H9 (cell line): ENCODE results near the gene CCNYL1. TPM values are rescaled to one million over a fixed set of nuclear protein-coding genes. Genes with fewer than 3 reads are reported as not detected.

Experiments
- DNase-seq: peaks from one replicate; pipeline ENCODE4 v3.0.0-alpha.2; 2017
- H2AFZ ChIP-seq: one replicate; pipeline ENCODE4 v1.6.1; 2013; ENCODE audit warnings: mild to moderate bottlenecking, low read length, control low read depth, moderate library complexity
- H2AK5ac ChIP-seq: 2 replicates; pipeline ENCODE4 v1.6.1; 2013; ENCODE audit warnings: low read length, control low read depth, mixed read lengths; ENCODE audit not compliant: insufficient read length
- H2BK120ac ChIP-seq: one replicate; pipeline ENCODE4 v1.6.1; 2013; ENCODE audit warnings: low read depth, mild to moderate bottlenecking, low read length, control low read depth, inconsistent platforms; ENCODE audit not compliant: poor library complexity, severe bottlenecking
- H2BK12ac ChIP-seq: 2 replicates; pipeline ENCODE4 v1.6.1; 2013; ENCODE audit warnings: low read length, control low read depth, mixed read lengths, low read depth; ENCODE audit not compliant: insufficient read length
- H2BK15ac ChIP-seq: 2 replicates; pipeline ENCODE4 v1.6.1; 2013; ENCODE audit warnings: low read depth, low read length, control low read depth
- H2BK20ac ChIP-seq: one replicate; pipeline ENCODE4 v1.6.1; 2013; ENCODE audit warnings: low read depth, mild to moderate bottlenecking, low read length, control low read depth, inconsistent platforms; ENCODE audit not compliant: poor library complexity, severe bottlenecking
- H2BK5ac ChIP-seq: 2 replicates; pipeline ENCODE4 v1.6.1; 2013; ENCODE audit warnings: low read length, control low read depth, mixed read lengths; ENCODE audit not compliant: insufficient read length
- H3K14ac ChIP-seq: 2 replicates; pipeline ENCODE4 v1.6.1; 2013; ENCODE audit warnings: low read length, control low read depth; ENCODE audit not compliant: insufficient read depth
- H3K18ac ChIP-seq: 2 replicates; pipeline ENCODE4 v1.6.1; 2013; ENCODE audit warnings: low read depth, mild to moderate bottlenecking, mixed read lengths, low read length, control low read depth; ENCODE audit not compliant: insufficient read length
- H3K23ac ChIP-seq: 2 replicates; pipeline ENCODE4 v1.6.1; 2013; ENCODE audit warnings: low read length, control low read depth, mixed read lengths, low read depth; ENCODE audit not compliant: insufficient read length
- H3K23me2 ChIP-seq: 2 replicates; pipeline ENCODE4 v1.6.1; 2013; ENCODE audit warnings: low read depth, mild to moderate bottlenecking, mixed read lengths, low read length, control low read depth; ENCODE audit not compliant: insufficient read length, poor library complexity, severe bottlenecking
- H3K27ac ChIP-seq: 2 replicates; pipeline ENCODE4 v1.5.1; 2013; ENCODE audit warnings: low read length, control low read depth, mixed read lengths, low read depth; ENCODE audit not compliant: insufficient read length
- H3K27me3 ChIP-seq: 2 replicates; pipeline ENCODE4 v1.6.1; 2013; ENCODE audit warnings: low read length, control low read depth, inconsistent platforms; ENCODE audit not compliant: insufficient read depth
- H3K4ac ChIP-seq: 2 replicates; pipeline ENCODE4 v1.6.1; 2013; ENCODE audit warnings: low read depth, mild to moderate bottlenecking, control low read depth, inconsistent platforms, low read length, moderate library complexity
- H3K4me1 ChIP-seq: 2 replicates; pipeline ENCODE4 v1.6.1; 2013; ENCODE audit warnings: low read length, control low read depth, inconsistent platforms; ENCODE audit not compliant: insufficient read depth
- H3K4me2 ChIP-seq: 2 replicates; pipeline ENCODE4 v1.6.1; 2013; ENCODE audit warnings: low read length, control low read depth, mixed read lengths; ENCODE audit not compliant: insufficient read length, insufficient read depth
- H3K56ac ChIP-seq: 2 replicates; pipeline ENCODE4 v1.6.1; 2013; ENCODE audit warnings: low read depth, mild to moderate bottlenecking, mixed read lengths, low read length, control low read depth; ENCODE audit not compliant: insufficient read length
- H3K79me1 ChIP-seq: 2 replicates; pipeline ENCODE4 v1.6.1; 2013; ENCODE audit warnings: low read depth, mild to moderate bottlenecking, moderate library complexity, low read length, control low read depth, inconsistent platforms; ENCODE audit not compliant: insufficient read depth, poor library complexity, severe bottlenecking
- H3K79me2 ChIP-seq: 2 replicates; pipeline ENCODE4 v1.6.1; 2013; ENCODE audit warnings: low read length, control low read depth, inconsistent platforms; ENCODE audit not compliant: insufficient read depth
- H3K9ac ChIP-seq: 2 replicates; pipeline ENCODE4 v1.6.1; 2013; ENCODE audit warnings: low read length, control low read depth, mixed read lengths; ENCODE audit not compliant: insufficient read length; ENCODE audit errors: extremely low read depth
- H3K9me3 ChIP-seq: one replicate; pipeline ENCODE4 v1.6.1; 2013; ENCODE audit warnings: low read depth, low read length, inconsistent platforms; ENCODE audit not compliant: control insufficient read depth
- H3T11ph ChIP-seq: one replicate; pipeline ENCODE4 v1.6.1; 2013; ENCODE audit warnings: mild to moderate bottlenecking, low read length, control low read depth, inconsistent platforms
- H4K20me1 ChIP-seq: one replicate; pipeline ENCODE4 v1.6.1; 2013; ENCODE audit not compliant: control insufficient read depth, insufficient read length, insufficient read depth
- H4K5ac ChIP-seq: 2 replicates; pipeline ENCODE4 v1.6.1; 2013; ENCODE audit warnings: low read depth, mild to moderate bottlenecking, mixed read lengths, low read length, control low read depth; ENCODE audit not compliant: insufficient read length
- H4K8ac ChIP-seq: replicated peaks from 2 replicates; pipeline ENCODE4 v1.6.1; 2013; ENCODE audit warnings: low read length, control low read depth, mixed read lengths, low read depth; ENCODE audit not compliant: insufficient read length
- H4K91ac ChIP-seq: 2 replicates; pipeline ENCODE4 v1.6.1; 2013; ENCODE audit warnings: low read depth, mild to moderate bottlenecking, moderate library complexity, mixed read lengths, low read length, control low read depth; ENCODE audit not compliant: insufficient read length
- H3K27ac Mint-ChIP-seq, 3 experiments: 2 replicates in 2 of 3; 3 replicates in 1 of 3; pipeline ENCODE4 v1.8.0; 2020 to 2021; ENCODE audit warnings: mixed read lengths in 3 of 3, mild to moderate bottlenecking in 1 of 3, moderate library complexity in 1 of 3
- H3K27me3 Mint-ChIP-seq: 2 replicates; pipeline ENCODE4 v1.8.0; 2021; ENCODE audit warnings: low read depth, mild to moderate bottlenecking, moderate library complexity, mixed read lengths
- H3K36me3 Mint-ChIP-seq, 3 experiments: 2 replicates in 2 of 3; 3 replicates in 1 of 3; pipeline ENCODE4 v1.8.0; 2020 to 2021; ENCODE audit warnings: low read depth in 3 of 3, mixed read lengths in 3 of 3; ENCODE audit not compliant: insufficient read depth in 1 of 3
- H3K4me1 Mint-ChIP-seq, 2 experiments: 2 replicates each; pipeline ENCODE4 v1.8.0; 2020; ENCODE audit warnings: mixed read lengths in 2 of 2
- H3K4me3 Mint-ChIP-seq, 2 experiments: 2 replicates in 1 of 2; 3 replicates in 1 of 2; pipeline ENCODE4 v1.8.0; 2020 to 2021; ENCODE audit warnings: mild to moderate bottlenecking in 2 of 2, mixed read lengths in 2 of 2, moderate library complexity in 1 of 2
- H3K9me3 Mint-ChIP-seq, 2 experiments: 2 replicates in 1 of 2; 3 replicates in 1 of 2; pipeline ENCODE4 v1.8.0; 2020; ENCODE audit warnings: mild to moderate bottlenecking in 2 of 2, mixed read lengths in 2 of 2, moderate library complexity in 1 of 2
- CTCF ChIP-seq: fragments of 200-600 bp; sonication (generic); conservative IDR thresholded peaks from 3 replicates; pipeline ENCODE4 v1.8.0; 2021; ENCODE audit warnings: antibody characterized with exemption, mild to moderate bottlenecking
- total RNA-seq: library from RNA; stranded (reverse); gene quantifications from 2 replicates; pipeline ENCODE4 v1.2.1, GENCODE V29; 2021

CCNYL1 gene
- total RNA-seq, 1 experiment from 2014 or later = 27.0 TPM

GRCh38 chr2:207704671-207705070 lies 6.8 kb upstream of the CCNYL1 start:
- Mint-ChIP-seq H3K27me3 (no peaks in the 10 kb centered on the region), H3K4me1 (peaks cover 2 to 9% of the 10 kb centered on the region in 2 experiments; a peak in 3 of 4 replicates)
- no peak overlapping the region for H2BK5ac ChIP-seq

More at GRCh38 chr2:207704671-207705070, 6.8 kb upstream of the CCNYL1 start:
- no peak overlapping the region for H3K4me2 ChIP-seq
- Mint-ChIP-seq H3K9me3 (no peaks in the 10 kb centered on the region), H3K27ac (no peak overlapping the region), H3K4me3 (no peak overlapping the region), H3K36me3 (no peaks in the 10 kb centered on the region; a peak in 1 of 7 replicates)
- no peaks in the 10 kb centered on the region for H3K79me2 ChIP-seq
- H3T11ph ChIP-seq = no peak overlapping the region
- H3K9ac ChIP-seq = no peak overlapping the region
- H3K27me3 ChIP-seq = no peaks in the 10 kb centered on the region
- no peak overlapping the region for H3K4ac ChIP-seq
- no peak overlapping the region for H4K8ac ChIP-seq
- H3K18ac ChIP-seq = no peak overlapping the region
- H3K4me1 ChIP-seq = no peaks in the 10 kb centered on the region
- no peaks in the 10 kb centered on the region for H3K9me3 ChIP-seq
- no peak overlapping the region for H4K5ac ChIP-seq
- H3K23ac ChIP-seq = no peak overlapping the region
- no peak for DNase-seq
- no peak overlapping the region for H2AK5ac ChIP-seq
- no peaks in the 10 kb centered on the region for H4K20me1 ChIP-seq
- TF ChIP-seq CTCF = no peak
- H2BK12ac ChIP-seq = no peak overlapping the region
- H3K27ac ChIP-seq = no peak overlapping the region
- no peaks in the 10 kb centered on the region for H3K23me2 ChIP-seq
- H2BK15ac ChIP-seq = no peak overlapping the region
- no peak overlapping the region for H2AFZ ChIP-seq
- no peaks in the 10 kb centered on the region for H3K79me1 ChIP-seq
- no peak overlapping the region for H2BK20ac ChIP-seq
- H4K91ac ChIP-seq = no peak overlapping the region
- no peak overlapping the region for H3K14ac ChIP-seq
- H2BK120ac ChIP-seq = no peak overlapping the region
- H3K56ac ChIP-seq = no peak overlapping the region
